Esophagus muscularis mucosa (tissue), 4 donors: Measurements from ENCODE around the gene ENTPD3.

Experiments used
- EP300 ChIP-seq: sonication (generic); formaldehyde crosslinking; IDR thresholded peaks from one replicate; pipeline ENCODE4 v1.6.1; 2017; ENCODE audit warnings: antibody characterized with exemption
- POLR2A ChIP-seq: fragments of 450-650 bp; IDR thresholded peaks from one replicate; pipeline ENCODE4 v1.6.1; 2017; ENCODE audit warnings: antibody characterized with exemption, moderate library complexity, mild to moderate bottlenecking, low read depth
- POLR2AphosphoS5 ChIP-seq, 2 donors: sonication (generic); formaldehyde crosslinking; IDR thresholded peaks; one replicate each; pipeline ENCODE4 v1.6.1; 2017; ENCODE audit warnings: antibody characterized with exemption in 2 of 2
- TF ChIP-seq, protein P1 (sequence below), 3 experiments: fragments of 200-600 bp in 2 of 3; fragments of 450-650 bp in 1 of 3; sonication (generic) in 2 of 3; IDR thresholded peaks; one replicate each; pipeline ENCODE4 v1.5.1; 2017 to 2019; ENCODE audit warnings: antibody characterized with exemption in 3 of 3, mild to moderate bottlenecking in 2 of 3, moderate library complexity in 1 of 3

DNA sequence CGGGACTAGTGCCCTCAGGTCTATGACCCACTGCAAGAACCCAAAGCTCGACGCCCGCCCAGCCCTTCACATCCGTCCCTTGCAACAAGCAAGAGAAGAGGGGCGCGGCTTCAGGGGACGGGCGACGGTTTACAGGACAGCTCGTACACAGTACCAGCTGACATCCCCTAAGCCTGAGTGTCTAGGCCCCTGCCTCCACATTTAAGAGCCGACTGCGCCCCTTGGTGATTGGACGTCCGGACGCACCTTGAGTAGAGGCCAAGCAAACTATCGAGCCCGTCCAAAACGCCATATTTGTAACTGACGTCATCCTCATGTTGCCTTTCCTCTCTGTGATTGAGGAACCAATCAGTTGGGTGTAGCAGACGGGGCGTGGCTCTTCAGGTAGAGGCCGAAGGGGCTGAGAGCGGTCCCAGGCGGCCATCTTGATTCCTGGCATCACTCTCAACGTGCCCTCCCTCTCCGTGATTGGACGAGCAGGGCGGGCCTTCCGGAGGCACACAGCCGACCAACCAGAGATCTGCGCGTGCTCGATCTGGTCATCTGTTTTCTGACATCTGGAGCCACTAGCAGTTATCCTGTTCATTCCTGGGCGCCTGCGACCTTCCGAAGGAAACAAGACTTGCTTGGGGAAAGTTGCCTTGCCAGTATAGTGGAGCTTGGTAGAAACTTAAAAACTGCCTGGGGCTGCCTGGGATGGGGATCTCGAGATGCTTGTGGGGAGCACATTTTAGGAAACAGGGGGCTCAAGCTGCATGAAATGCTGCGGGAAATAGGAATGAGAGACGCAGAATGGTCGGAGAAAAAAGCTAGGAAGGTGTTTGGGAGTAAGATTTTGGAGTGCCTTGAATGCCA lies 66.1 kb downstream of the ENTPD3 start:
- TF ChIP-seq, protein P1, sequence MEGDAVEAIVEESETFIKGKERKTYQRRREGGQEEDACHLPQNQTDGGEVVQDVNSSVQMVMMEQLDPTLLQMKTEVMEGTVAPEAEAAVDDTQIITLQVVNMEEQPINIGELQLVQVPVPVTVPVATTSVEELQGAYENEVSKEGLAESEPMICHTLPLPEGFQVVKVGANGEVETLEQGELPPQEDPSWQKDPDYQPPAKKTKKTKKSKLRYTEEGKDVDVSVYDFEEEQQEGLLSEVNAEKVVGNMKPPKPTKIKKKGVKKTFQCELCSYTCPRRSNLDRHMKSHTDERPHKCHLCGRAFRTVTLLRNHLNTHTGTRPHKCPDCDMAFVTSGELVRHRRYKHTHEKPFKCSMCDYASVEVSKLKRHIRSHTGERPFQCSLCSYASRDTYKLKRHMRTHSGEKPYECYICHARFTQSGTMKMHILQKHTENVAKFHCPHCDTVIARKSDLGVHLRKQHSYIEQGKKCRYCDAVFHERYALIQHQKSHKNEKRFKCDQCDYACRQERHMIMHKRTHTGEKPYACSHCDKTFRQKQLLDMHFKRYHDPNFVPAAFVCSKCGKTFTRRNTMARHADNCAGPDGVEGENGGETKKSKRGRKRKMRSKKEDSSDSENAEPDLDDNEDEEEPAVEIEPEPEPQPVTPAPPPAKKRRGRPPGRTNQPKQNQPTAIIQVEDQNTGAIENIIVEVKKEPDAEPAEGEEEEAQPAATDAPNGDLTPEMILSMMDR (IDR thresholded peaks at IDR 0.05) = no peak
- TF ChIP-seq POLR2A = no peak
- no peak for TF ChIP-seq EP300
- TF ChIP-seq POLR2AphosphoS5 (IDR thresholded peaks at IDR 0.05) = peak; percentile 93 to 95
